NCI-H1417 treated with DMSO at 0.1 percent for 48 hours (cell line): ENCODE results near the gene RNU6-9.

Experiments used
- DNase-seq: peaks from one replicate; lab custom pipeline; 2025; lab: John Stamatoyannopoulos, UW

The RNU6-9 gene

DNA sequence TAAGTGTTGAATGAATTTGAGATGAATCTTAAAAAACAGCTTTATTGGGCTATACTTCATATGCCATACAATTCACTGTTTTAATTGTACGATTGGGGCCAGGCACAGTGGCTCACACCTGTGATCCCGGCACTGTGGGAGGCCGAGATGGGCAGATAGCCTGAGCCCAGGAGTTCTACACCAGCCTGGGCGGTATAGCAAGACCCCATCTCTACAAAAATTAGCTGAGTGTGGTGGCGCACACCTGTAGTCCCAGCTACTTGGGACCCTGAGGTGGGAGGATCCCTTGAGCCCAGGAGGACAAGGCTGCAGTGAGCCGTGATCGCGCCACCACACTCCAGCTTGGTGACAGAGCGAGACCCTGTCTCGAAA is 42.9 kb downstream of the RNU6-9 start:
- DNase-seq, result no peak

DNA sequence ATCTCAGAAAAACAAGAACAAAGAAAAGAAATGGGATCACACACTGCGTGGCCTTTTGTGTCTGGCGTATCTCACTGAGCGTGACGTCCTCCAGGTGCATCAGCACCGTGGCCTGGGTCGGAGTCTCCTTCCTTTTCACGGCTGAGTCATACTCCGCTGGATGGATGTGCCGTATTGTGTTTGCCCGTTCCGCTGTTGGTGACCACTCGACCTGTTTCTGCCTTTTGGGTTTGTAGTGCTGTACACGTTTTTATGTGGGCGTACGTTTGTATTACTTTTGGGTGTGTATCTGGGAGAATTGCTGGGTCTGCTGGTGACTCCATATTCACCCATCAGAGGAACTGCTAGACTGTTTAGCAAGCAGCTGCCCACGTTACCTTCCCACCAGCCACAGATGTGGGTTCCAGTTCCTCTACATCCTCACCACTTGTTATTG is 44.0 kb downstream of the RNU6-9 start:
- no peak for DNase-seq

DNA sequence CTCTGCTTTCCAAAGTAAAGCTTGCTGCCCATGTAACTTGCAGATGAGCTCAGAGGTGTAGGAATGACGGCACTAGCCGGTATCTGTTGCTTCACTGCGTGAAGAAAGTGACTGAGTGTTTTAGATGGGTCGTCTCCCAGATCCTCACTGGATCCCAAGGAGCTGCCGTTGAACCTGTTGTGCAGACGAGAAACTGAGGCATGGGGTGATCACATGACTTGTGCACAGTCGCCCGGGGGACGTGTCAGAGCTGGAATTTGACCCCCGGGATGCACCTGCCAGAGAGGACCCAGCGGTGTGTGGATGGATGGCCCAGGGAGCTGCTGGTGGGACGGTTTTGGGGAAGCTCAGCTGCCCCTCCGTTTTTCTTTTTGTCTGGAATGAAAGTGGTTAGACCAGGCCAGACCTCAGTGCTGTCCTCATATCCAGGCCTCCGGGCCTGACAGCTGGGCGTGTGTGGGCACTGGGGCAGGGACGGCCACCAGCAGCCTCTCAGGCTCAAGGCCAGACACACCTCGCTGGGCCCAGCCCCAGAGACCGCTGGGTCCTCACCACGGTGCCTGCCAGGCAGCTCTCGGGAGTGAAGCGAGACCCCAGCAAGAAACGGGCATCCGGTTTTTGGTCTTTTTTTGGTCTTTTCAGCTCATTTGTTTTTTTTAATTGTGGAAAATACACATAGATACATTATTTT is 45.1 kb downstream of the RNU6-9 start:
- no peak for DNase-seq

DNA sequence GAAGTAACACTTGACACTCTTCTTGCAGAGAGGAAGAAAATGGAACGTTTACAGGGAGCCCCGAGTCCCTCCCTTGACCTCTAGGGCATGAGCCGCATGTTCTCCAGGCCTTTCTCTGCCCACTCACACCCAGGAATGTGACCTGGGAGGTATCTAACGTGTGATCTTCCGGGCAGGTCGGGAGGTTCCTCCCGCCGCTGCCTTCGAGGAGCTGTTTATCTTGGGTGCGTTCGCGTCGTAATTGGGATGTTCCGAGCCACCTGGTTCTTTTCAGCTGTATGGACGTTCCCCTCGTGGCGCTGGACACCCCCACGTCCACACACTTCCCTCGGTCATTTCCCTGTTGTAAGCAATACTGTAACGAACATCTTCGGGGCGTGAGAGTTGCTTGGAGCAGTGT is 46.2 kb downstream of the RNU6-9 start:
- no peak for DNase-seq

DNA sequence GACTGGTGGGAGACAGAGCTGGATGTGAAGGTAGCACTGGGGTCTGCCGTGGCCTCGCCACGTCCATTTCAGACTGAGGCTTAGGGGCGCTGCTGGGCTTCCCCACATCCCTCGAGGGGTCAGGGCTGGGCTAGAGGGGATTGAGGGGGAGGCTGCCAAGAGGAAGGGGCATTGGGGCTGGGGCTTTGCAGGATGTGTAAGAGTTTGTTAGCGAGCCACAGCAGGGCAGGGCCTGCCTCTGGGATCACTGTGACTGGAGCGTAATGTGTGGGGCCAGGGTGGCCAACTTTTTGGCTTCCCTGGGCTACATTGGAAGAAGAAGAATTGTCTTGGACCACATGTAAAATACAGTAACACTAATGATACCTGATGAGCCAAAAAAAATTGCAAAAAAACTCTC is 46.6 kb downstream of the RNU6-9 start:
- no peak for DNase-seq

DNA sequence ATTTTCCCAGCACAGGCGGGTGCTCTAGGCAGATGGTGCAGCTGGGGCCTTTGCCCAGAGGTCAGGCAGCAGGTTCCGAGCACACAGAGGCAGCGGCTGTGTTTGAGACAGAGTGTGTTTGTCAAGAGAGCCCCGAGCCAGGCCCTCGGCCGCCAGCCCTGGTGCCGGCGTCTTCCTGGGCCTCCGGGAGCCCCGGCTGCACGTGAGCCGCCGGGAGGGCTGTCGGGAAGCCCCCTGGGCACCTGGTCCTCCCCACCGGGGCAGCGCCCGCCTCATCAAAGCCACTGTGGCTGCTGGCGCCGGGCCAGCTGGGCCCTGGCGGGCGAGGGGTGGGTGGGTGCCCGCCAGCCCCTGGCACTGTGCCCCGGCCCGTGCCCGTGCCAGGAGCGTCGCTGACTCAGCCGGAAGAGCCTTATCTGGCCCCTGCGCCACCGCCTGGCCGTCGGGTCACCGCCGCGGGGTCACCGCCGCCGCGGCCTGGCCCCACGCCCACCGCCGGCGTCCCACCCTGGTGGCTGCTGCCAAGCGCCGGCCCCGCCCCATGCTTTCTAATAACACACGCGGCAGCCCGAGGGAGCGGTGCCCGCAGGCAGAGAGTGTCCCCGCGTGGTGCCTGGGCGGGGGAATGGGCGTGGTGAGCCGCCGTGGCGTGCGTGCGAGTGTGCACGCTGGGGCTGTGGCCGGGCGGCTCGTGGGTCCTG is 47.5 kb downstream of the RNU6-9 start:
- DNase-seq, result no peak

DNA sequence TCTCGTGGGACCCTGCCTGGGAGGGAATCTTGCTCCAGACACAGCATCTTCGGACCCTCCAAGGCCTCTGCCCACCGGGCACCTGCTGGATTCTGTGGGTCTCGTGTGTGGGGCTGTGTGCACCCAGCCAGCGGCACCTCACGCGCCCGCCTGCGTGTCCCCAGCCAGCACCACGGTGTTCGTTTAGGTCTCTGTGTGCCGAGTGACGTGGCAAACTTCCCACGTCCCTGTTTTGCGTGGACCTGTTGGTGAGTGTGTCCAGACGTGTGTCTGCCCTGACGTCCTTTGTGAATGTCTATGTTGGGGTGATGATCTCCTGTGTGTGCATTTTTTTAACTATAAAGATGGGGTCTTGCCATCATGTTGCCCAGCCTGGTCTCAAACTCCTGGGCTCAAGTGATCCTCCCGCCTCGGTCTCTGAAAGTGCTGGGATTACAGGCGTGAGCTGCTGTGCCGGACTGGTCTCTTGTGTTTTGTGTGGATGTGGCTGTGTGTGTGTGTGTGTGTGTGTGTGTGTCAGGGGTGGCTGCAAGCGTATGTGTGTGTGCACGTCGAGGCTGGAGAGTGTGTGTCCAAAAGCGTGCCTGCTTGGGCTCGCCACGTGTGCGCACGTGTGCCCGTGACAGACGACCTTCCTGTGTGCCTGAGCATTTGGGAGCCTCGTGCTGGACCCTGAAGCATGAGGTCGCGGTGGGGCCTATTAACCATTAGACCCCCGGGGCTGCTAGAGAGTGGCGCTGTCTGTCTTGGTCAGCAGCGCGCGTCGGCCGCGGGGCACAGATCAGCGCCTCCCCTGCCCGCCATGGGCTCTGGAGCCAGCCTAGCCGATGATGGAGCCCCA is 48.2 kb downstream of the RNU6-9 start:
- no peak for DNase-seq

DNA sequence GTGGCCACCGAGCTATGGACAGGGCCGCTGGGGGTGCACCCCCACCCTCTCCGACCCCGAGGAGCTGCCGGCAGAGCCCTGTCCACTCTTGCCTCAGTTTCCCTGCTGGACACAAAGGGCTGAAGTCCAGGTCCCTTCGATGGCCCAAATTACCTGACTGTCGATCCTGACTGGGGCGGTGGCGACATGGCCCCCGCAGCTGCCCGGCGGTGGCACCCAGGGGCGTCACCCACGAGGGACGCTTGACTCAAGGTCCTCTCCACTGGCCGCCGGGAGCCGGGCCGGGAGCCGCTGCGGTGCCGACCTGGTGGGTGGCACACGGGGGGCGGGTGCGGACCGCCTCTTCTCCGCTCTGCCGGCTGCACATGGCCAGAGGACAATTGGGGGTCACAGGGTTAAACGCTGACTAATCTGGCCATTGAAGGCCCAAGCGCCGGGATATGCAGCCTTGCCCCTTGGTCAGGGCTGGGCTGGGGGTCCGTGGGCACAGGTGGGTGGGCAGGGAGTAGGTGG is 48.9 kb downstream of the RNU6-9 start:
- no peak for DNase-seq
